LNCAP (cell line): ENCODE data around the gene ANKS1A.

Experiments
- CTCF ChIP-seq: fragments of 450-650 bp; IDR thresholded peaks from 2 replicates; pipeline ENCODE4 v1.5.1; 2017; ENCODE audit warnings: mild to moderate bottlenecking

Gene ANKS1A

GRCh38 chr6:35128496-35128895, 239.4 kb downstream of the ANKS1A start:
- no peak for TF ChIP-seq CTCF

GRCh38 chr6:35136185-35136584, 247.1 kb downstream of the ANKS1A start:
- TF ChIP-seq CTCF, result no peak

GRCh38 chr6:35139470-35139869, 250.4 kb downstream of the ANKS1A start:
- no peak for TF ChIP-seq CTCF

- TF ChIP-seq CTCF, result peak; percentile 70
Observed at GRCh38 chr6:35139924-35140638, 251.0 kb downstream of the ANKS1A start.

GRCh38 chr6:35140639-35141006, 251.6 kb downstream of the ANKS1A start:
- no peak for TF ChIP-seq CTCF
